NCI-H748 (cell line): ENCODE data around the gene NOX4.
"Not testable (repeated sequence)": the region's sequence is repeated elsewhere in the genome, so short reads cannot be mapped to it uniquely, and the experiment has no call there.

Experiments
- DNase-seq: peaks from one replicate; lab custom pipeline; 2025; ENCODE audit not compliant: unreplicated experiment; lab: John Stamatoyannopoulos, UW

Gene NOX4

GRCh38 chr11:89387501-89387900 is 103.7 kb downstream of the NOX4 start:
- DNase-seq = not testable (repeated sequence)

GRCh38 chr11:89382986-89383385 is 108.2 kb downstream of the NOX4 start:
- DNase-seq = not testable (repeated sequence)

GRCh38 chr11:89381094-89381493 is 110.1 kb downstream of the NOX4 start:
- no peak for DNase-seq

- DNase-seq = not testable (repeated sequence)
Measured at GRCh38 chr11:89379976-89380771, 111.0 kb downstream of the NOX4 start.

GRCh38 chr11:89378986-89379385 is 112.2 kb downstream of the NOX4 start:
- DNase-seq = not testable (repeated sequence)

- not testable (repeated sequence) for DNase-seq
Measured at GRCh38 chr11:89369356-89369755, 121.8 kb downstream of the NOX4 start.

GRCh38 chr11:89364856-89365255 is 126.3 kb downstream of the NOX4 start:
- not testable (repeated sequence) for DNase-seq

- DNase-seq = no peak
Measured at GRCh38 chr11:89361734-89362133, 129.4 kb downstream of the NOX4 start.

GRCh38 chr11:89359208-89359607 is 132.0 kb downstream of the NOX4 start:
- DNase-seq = not testable (repeated sequence)

- DNase-seq = no peak
Measured at GRCh38 chr11:89358761-89359160, 132.4 kb downstream of the NOX4 start.

- no peak for DNase-seq
Measured at GRCh38 chr11:89355646-89356045, 135.5 kb downstream of the NOX4 start.

- not testable (repeated sequence) for DNase-seq
Measured at GRCh38 chr11:89354513-89354912, 136.7 kb downstream of the NOX4 start.

GRCh38 chr11:89347071-89347470 is 144.1 kb downstream of the NOX4 start:
- no peak for DNase-seq

- no peak for DNase-seq
Measured at GRCh38 chr11:89346601-89347000, 144.6 kb downstream of the NOX4 start.

- not testable (repeated sequence) for DNase-seq
Measured at GRCh38 chr11:89342880-89343572, 148.1 kb downstream of the NOX4 start.

GRCh38 chr11:89340450-89340849 is 150.7 kb downstream of the NOX4 start:
- not testable (repeated sequence) for DNase-seq

- not testable (repeated sequence) for DNase-seq
Measured at GRCh38 chr11:89338073-89338472, 153.1 kb downstream of the NOX4 start.

GRCh38 chr11:89337100-89337650 is 154.0 kb downstream of the NOX4 start:
- not testable (repeated sequence) for DNase-seq

GRCh38 chr11:89333704-89334103 is 157.5 kb downstream of the NOX4 start:
- DNase-seq = peak; percentile 54

GRCh38 chr11:89331940-89332339 is 159.2 kb downstream of the NOX4 start:
- not testable (repeated sequence) for DNase-seq

GRCh38 chr11:89327885-89328284 is 163.3 kb downstream of the NOX4 start:
- no peak for DNase-seq

GRCh38 chr11:89321401-89321800 is 169.8 kb downstream of the NOX4 start:
- DNase-seq = no peak
